Activated T-cell treated with anti-CD3 and anti-CD28 coated beads, Interleukin-2, amount 50 U/mL, for 72 hours (primary cell): ENCODE data around the gene ARNT2. TPM values are rescaled to one million over a fixed set of nuclear protein-coding genes. Genes with fewer than 3 reads are reported as not detected.
"Not testable (repeated sequence)": the region's sequence is repeated elsewhere in the genome, so short reads cannot be mapped to it uniquely, and the experiment has no call there.

Source experiments
- ATAC-seq, 2 donors: fragments of 150-1000 bp; cut with Tn5 transposase; replicated peaks in 1 of 2; 2 replicates each; pipeline ENCODE4 v1.10.0; 2021; ENCODE audit warnings: moderate library complexity in 2 of 2, mild to moderate bottlenecking in 1 of 2
- DNase-seq, 2 donors: peaks; one replicate each; pipeline ENCODE4 v3.0.0; 2021 to 2022; ENCODE audit warnings: mixed read lengths in 1 of 2
- H3K27ac Mint-ChIP-seq: one replicate; pipeline ENCODE4 v1.8.0; 2022; ENCODE audit warnings: mild to moderate bottlenecking, moderate library complexity, mixed read lengths
- H3K27me3 Mint-ChIP-seq: one replicate; pipeline ENCODE4 v1.8.0; 2022; ENCODE audit warnings: low read depth, mixed read lengths
- H3K36me3 Mint-ChIP-seq, 2 donors: one replicate each; pipeline ENCODE4 v1.8.0; 2022; ENCODE audit warnings: mixed read lengths in 2 of 2, mild to moderate bottlenecking in 1 of 2; ENCODE audit not compliant: insufficient read depth in 2 of 2
- H3K4me1 Mint-ChIP-seq: one replicate; pipeline ENCODE4 v1.8.0; 2022; ENCODE audit warnings: low read depth, mixed read lengths
- H3K4me3 Mint-ChIP-seq, 2 donors: one replicate each; pipeline ENCODE4 v1.8.0; 2022; ENCODE audit warnings: mild to moderate bottlenecking in 2 of 2, mixed read lengths in 2 of 2, moderate library complexity in 2 of 2
- H3K9me3 Mint-ChIP-seq, 2 donors: one replicate each; pipeline ENCODE4 v1.8.0; 2022; ENCODE audit warnings: mixed read lengths in 2 of 2
- total RNA-seq, 2 donors: library from RNA; stranded (reverse); gene quantifications; one replicate each; pipeline ENCODE4 v1.2.3, GENCODE V29; 2022

The ARNT2 gene
- total RNA-seq, 2 donors from 2014 or later, result 0.07 to 0.19 TPM

- H3K36me3 Mint-ChIP-seq, result peaks cover 0 to 1% of the 10 kb centered on the region in 2 donors
- peaks cover 4% of the 10 kb centered on the region for H3K27me3 Mint-ChIP-seq
- no peaks in the 10 kb centered on the region for H3K4me1 Mint-ChIP-seq
- H3K9me3 Mint-ChIP-seq, result peaks cover 2 to 5% of the 10 kb centered on the region in 2 donors
- ATAC-seq (peak in 1 of 2 donors; percentile 69), DNase-seq (no peak)
- no peak overlapping the region for H3K27ac Mint-ChIP-seq
- H3K4me3 Mint-ChIP-seq, result no peak overlapping the region
These were observed 239.3 kb downstream of the ARNT2 start for GRCh38 chr15:80643431-80643951.

- Mint-ChIP-seq H3K9me3 (peaks cover 2 to 5% of the 10 kb centered on the region in 2 donors), H3K27me3 (peaks cover 4% of the 10 kb centered on the region), H3K4me1 (no peaks in the 10 kb centered on the region), H3K36me3 (peaks cover 0 to 2% of the 10 kb centered on the region in 2 donors), H3K27ac (no peak overlapping the region), H3K4me3 (no peak overlapping the region)
- DNase-seq (no peak), ATAC-seq (peak in 1 of 2 donors; percentile 67)
These were observed 241.4 kb downstream of the ARNT2 start for GRCh38 chr15:80645494-80646065.

GRCh38 chr15:80647424-80647823, 243.2 kb downstream of the ARNT2 start:
- not testable (repeated sequence) for H3K27me3 Mint-ChIP-seq, H3K36me3 Mint-ChIP-seq, DNase-seq, H3K9me3 Mint-ChIP-seq, H3K4me1 Mint-ChIP-seq, ATAC-seq, H3K27ac Mint-ChIP-seq, H3K4me3 Mint-ChIP-seq

Other genes starting within 250 kb of the ARNT2 start
- gene CTXND1, start 152.2 kb upstream of the ARNT2 start, total RNA-seq, result not detected